Kidney epithelial cell (primary cell): ENCODE results near the gene RIMS1. TPM values are rescaled to one million over a fixed set of nuclear protein-coding genes. Genes with fewer than 3 reads are reported as not detected.

Experiments used
- DNase-seq: peaks from one replicate; pipeline ENCODE4 v3.0.0-alpha.2; 2010; ENCODE audit warnings: low read depth
- H3K27me3 ChIP-seq: 2 replicates; pipeline ENCODE4 v1.6.0; 2011; ENCODE audit warnings: low read length; ENCODE audit not compliant: control insufficient read depth, insufficient read depth
- H3K36me3 ChIP-seq: 2 replicates; pipeline ENCODE4 v1.5.1; 2011; ENCODE audit warnings: low read length; ENCODE audit not compliant: control insufficient read depth, insufficient read depth
- H3K4me3 ChIP-seq: 2 replicates; pipeline ENCODE4 v1.5.1; 2011; ENCODE audit warnings: low read depth, mild to moderate bottlenecking, control low read depth, low read length
- CTCF ChIP-seq: IDR thresholded peaks from 2 replicates; pipeline ENCODE4 v1.5.1; 2011; ENCODE audit warnings: mild to moderate bottlenecking, moderate library complexity, low read length, control low read depth, inconsistent platforms; ENCODE audit not compliant: insufficient read depth, poor library complexity, severe bottlenecking
- total RNA-seq: library from RNA; depleted of rRNA; stranded (reverse); fragments of >200 nt; gene quantifications from 2 replicates; pipeline ENCODE4 v1.2.3, GENCODE V29; 2015

The RIMS1 gene
- total RNA-seq, 1 donor from 2014 or later: 0.38 TPM

DNA sequence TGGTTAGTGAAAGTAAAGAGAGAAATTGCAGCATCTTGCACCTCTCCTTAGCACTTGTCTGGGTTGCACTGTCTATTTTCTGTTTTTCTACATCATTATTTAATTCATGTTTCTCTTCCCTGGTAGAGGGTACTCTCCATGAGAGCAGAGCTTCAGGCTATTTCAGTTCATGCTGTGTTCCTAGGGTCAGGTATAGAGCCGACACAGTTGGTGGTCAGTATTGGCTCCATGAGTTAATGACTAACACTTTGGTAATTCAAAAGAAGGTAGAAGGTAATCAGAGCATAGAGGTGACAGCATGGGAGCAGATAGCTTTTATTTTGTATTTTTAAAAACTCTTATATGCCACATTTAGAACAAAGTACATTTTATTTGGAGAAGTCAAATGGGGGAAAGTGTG lies 42.7 kb downstream of the RIMS1 start:
- no peak for TF ChIP-seq CTCF
- Histone ChIP-seq H3K36me3 (no peaks in the 10 kb centered on the region), H3K27me3 (no peaks in the 10 kb centered on the region), H3K4me3 (no peak overlapping the region)
- DNase-seq: no peak

DNA sequence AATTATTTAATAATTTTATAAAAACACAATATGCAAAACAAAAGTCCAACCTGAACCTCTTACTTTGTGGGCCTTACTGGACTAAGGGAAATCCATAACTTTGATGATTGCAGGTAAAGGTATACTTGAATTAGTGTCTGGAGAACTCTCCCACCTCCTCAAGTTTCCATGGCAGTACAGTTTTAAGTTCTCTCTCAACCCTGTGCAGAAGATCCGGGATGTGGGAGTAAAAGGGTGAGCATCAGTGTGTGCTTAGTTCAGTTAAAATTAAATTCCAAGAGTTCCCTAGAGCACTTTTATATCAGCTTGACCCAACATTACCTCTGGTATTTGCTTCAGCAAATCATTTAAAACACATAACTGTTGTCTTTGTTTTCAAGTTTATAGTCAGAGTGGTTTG lies 47.5 kb downstream of the RIMS1 start:
- H3K36me3 ChIP-seq: no peaks in the 10 kb centered on the region
- H3K4me3 ChIP-seq: no peak overlapping the region
- H3K27me3 ChIP-seq: no peaks in the 10 kb centered on the region
- no peak for TF ChIP-seq CTCF
- no peak for DNase-seq

DNA sequence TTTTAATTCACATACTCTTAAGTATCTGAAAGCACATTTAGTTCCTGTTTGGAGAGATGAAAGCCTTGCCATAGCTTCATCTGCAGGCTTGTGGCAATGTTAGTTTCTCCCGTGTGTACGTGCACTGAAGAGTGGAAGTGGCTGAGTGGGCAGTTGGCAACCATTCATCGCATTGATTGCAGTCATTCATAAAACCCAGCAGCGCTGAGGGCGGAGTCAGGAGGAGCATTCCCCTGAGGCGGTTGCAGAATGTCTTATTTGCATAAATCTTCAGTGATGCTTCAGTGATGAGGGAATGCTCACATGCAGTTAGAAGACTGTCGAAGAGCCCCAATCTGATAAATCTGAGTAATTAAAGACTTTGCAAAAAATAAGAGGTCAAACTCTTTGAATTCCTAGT lies 79.1 kb downstream of the RIMS1 start:
- DNase-seq: no peak
- Histone ChIP-seq H3K36me3 (no peaks in the 10 kb centered on the region), H3K27me3 (no peaks in the 10 kb centered on the region), H3K4me3 (no peak overlapping the region)
- TF ChIP-seq CTCF: no peak

- peak; percentile 31 for DNase-seq
- H3K36me3 ChIP-seq: no peaks in the 10 kb centered on the region
- no peaks in the 10 kb centered on the region for H3K27me3 ChIP-seq
- TF ChIP-seq CTCF: no peak
- no peak overlapping the region for H3K4me3 ChIP-seq
These were observed 81.1 kb downstream of the RIMS1 start for GRCh38 chr6:71967436-71967835.

DNA sequence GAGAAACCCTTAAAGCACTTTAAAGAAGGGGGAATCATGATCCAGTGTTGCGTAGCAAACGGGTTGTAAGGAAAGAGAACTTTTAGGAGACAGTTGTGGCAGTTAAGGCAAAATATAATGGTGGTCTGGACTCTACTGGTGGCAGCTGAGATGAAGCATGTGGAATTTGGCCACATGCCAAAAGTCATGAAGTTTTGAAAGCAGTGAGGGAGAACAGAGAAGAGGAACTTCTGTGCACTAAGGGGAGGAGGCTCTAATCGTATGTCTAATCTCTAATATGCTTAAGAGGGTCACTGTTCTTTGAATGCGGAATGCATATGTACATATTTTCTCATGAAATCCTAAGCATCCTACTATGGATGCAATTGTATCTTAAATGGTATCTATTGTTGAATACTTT lies 91.5 kb downstream of the RIMS1 start:
- TF ChIP-seq CTCF: no peak
- no peak overlapping the region for H3K4me3 ChIP-seq
- H3K27me3 ChIP-seq: no peaks in the 10 kb centered on the region
- no peaks in the 10 kb centered on the region for H3K36me3 ChIP-seq
- DNase-seq: no peak

DNA sequence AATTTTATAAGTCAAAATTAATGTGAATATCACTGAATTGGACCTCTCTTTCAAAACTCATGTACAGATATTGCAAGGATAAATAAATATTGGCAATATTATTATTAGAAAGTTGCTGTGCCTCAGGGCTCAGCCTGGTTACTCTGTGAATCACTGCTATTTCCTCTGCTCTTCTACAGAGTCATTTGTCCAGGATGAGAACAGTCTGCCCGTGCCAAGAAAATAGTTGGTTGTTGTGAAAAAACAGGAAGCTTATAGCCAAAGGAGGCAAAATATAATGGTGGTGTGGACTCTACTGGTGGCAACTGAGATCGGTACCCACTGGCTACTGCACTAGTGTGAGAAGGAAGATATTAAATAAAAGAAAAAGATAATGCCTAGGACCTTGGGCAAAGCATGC lies 93.6 kb downstream of the RIMS1 start:
- Histone ChIP-seq H3K36me3 (no peaks in the 10 kb centered on the region), H3K27me3 (no peaks in the 10 kb centered on the region), H3K4me3 (no peak overlapping the region)
- DNase-seq: no peak
- TF ChIP-seq CTCF: no peak
